ENCODE results near the gene INAVA. TPM values are rescaled to one million over a fixed set of nuclear protein-coding genes. Genes with fewer than 3 reads are reported as not detected.
"Not testable (repeated sequence)": the region's sequence is repeated elsewhere in the genome, so short reads cannot be mapped to it uniquely, and the experiment has no call there.

Gene INAVA
- total RNA-seq, 6 experiments from 2014 or later: not detected

- DNase-seq: no peak
- no peaks in the 10 kb centered on the region for H3K9me3 Mint-ChIP-seq
- H3K27ac Mint-ChIP-seq: no peak overlapping the region
- no peaks in the 10 kb centered on the region for H3K4me1 Mint-ChIP-seq (ENCODE audit: low read depth)
- H3K36me3 Mint-ChIP-seq (ENCODE audit: low read depth): no peaks in the 10 kb centered on the region
- TF ChIP-seq, protein P1, sequence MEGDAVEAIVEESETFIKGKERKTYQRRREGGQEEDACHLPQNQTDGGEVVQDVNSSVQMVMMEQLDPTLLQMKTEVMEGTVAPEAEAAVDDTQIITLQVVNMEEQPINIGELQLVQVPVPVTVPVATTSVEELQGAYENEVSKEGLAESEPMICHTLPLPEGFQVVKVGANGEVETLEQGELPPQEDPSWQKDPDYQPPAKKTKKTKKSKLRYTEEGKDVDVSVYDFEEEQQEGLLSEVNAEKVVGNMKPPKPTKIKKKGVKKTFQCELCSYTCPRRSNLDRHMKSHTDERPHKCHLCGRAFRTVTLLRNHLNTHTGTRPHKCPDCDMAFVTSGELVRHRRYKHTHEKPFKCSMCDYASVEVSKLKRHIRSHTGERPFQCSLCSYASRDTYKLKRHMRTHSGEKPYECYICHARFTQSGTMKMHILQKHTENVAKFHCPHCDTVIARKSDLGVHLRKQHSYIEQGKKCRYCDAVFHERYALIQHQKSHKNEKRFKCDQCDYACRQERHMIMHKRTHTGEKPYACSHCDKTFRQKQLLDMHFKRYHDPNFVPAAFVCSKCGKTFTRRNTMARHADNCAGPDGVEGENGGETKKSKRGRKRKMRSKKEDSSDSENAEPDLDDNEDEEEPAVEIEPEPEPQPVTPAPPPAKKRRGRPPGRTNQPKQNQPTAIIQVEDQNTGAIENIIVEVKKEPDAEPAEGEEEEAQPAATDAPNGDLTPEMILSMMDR (IDR thresholded peaks at IDR 0.05): no peak
- no peak overlapping the region for H3K4me3 Mint-ChIP-seq
- H3K27me3 Mint-ChIP-seq (ENCODE audit: insufficient read depth): peaks cover 36% of the 10 kb centered on the region
Observed at GRCh38 chr1:200960236-200960947, 65.7 kb downstream of the INAVA start.

- H3K9me3 Mint-ChIP-seq: no peaks in the 10 kb centered on the region
Observed at GRCh38 chr1:200960948-200961340, 66.2 kb downstream of the INAVA start.

GRCh38 chr1:200962151-200962550, 67.5 kb downstream of the INAVA start:
- peaks cover 41% of the 10 kb centered on the region for H3K27me3 Mint-ChIP-seq (ENCODE audit: insufficient read depth)
- not testable (repeated sequence) for H3K36me3 Mint-ChIP-seq (ENCODE audit: low read depth); H3K4me3 Mint-ChIP-seq; H3K4me1 Mint-ChIP-seq (ENCODE audit: low read depth); H3K27ac Mint-ChIP-seq; DNase-seq; H3K9me3 Mint-ChIP-seq

More at GRCh38 chr1:200960948-200961340, 66.2 kb downstream of the INAVA start:
- peaks cover 37% of the 10 kb centered on the region for H3K27me3 Mint-ChIP-seq (ENCODE audit: insufficient read depth)
- H3K36me3 Mint-ChIP-seq (ENCODE audit: low read depth): no peaks in the 10 kb centered on the region
- no peak for DNase-seq
- H3K4me3 Mint-ChIP-seq: no peak overlapping the region
- H3K4me1 Mint-ChIP-seq (ENCODE audit: low read depth): no peaks in the 10 kb centered on the region
- TF ChIP-seq, protein P1 (IDR thresholded peaks at IDR 0.05): no peak
- no peak overlapping the region for H3K27ac Mint-ChIP-seq

- no peaks in the 10 kb centered on the region for H3K4me1 Mint-ChIP-seq (ENCODE audit: low read depth)
- H3K4me3 Mint-ChIP-seq: no peak overlapping the region
- no peak overlapping the region for H3K27ac Mint-ChIP-seq
- TF ChIP-seq, protein P1 (IDR thresholded peaks at IDR 0.05): no peak
- no peaks in the 10 kb centered on the region for H3K36me3 Mint-ChIP-seq (ENCODE audit: low read depth)
- no peak for DNase-seq
- peaks cover 39% of the 10 kb centered on the region for H3K27me3 Mint-ChIP-seq (ENCODE audit: insufficient read depth)
- no peaks in the 10 kb centered on the region for H3K9me3 Mint-ChIP-seq
Observed at GRCh38 chr1:200962631-200963030, 67.9 kb downstream of the INAVA start.

DNA sequence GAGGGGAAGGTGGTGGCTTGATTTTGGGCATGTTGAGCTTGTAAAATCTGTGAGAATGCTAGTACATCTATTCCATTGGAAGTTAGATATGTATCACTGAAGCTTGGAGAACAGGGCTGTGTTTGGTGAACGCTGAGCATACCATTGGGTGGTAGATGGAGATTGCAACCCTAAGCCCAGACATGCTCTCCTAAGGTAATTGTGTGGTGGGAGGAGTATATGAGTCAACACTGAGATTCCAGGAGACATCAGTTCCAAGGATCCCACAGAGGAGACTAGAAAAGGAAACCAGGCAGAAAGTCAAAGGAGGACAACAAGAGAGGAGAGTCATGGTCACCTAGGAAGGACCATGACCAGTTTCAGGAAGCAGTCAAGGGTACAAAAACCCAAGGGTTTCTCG, 68.4 kb downstream of the INAVA start:
- H3K36me3 Mint-ChIP-seq (ENCODE audit: low read depth): no peaks in the 10 kb centered on the region
- TF ChIP-seq, protein P1 (IDR thresholded peaks at IDR 0.05): no peak
- no peak overlapping the region for H3K4me3 Mint-ChIP-seq
- no peaks in the 10 kb centered on the region for H3K9me3 Mint-ChIP-seq
- no peak for DNase-seq
- no peaks in the 10 kb centered on the region for H3K4me1 Mint-ChIP-seq (ENCODE audit: low read depth)
- peaks cover 37% of the 10 kb centered on the region for H3K27me3 Mint-ChIP-seq (ENCODE audit: insufficient read depth)
- no peak overlapping the region for H3K27ac Mint-ChIP-seq

DNA sequence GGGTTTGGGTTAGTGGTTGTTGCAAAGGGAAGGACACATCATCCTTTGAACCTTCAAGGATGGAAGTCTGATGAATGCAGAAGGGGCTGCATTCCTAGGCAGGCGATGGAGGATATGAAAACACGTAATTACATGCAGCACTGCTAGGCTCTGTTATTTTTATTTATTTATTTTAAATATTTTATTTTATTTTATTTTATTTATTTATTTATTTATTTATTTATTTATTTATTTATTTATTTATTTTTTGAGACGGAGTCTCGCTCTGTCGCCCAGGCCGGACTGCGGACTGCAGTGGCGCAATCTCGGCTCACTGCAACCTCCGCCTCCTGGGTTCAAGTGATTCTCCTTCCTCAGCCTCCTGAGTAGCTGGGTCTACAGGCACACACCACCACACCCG, 69.2 kb downstream of the INAVA start:
- H3K27ac Mint-ChIP-seq; H3K9me3 Mint-ChIP-seq; H3K4me1 Mint-ChIP-seq (ENCODE audit: low read depth); DNase-seq; H3K36me3 Mint-ChIP-seq (ENCODE audit: low read depth); H3K4me3 Mint-ChIP-seq: not testable (repeated sequence)
- peaks cover 38% of the 10 kb centered on the region for H3K27me3 Mint-ChIP-seq (ENCODE audit: insufficient read depth)

Other genes starting within 250 kb of the INAVA start
- gene DDX59, start 225.0 kb upstream of the INAVA start, total RNA-seq (2021; fragmentation: NEBNext Ultra II Directional; extraction: Animal tissue kit (Norgen Biotek cat#: 25700)): 10 to 100 TPM; 13.2 to 17.3 (median 14.6) TPM
- gene CAMSAP2, start 156.0 kb upstream of the INAVA start, total RNA-seq (2021; fragmentation: NEBNext Ultra II Directional; extraction: Animal tissue kit (Norgen Biotek cat#: 25700)): 10 to 100 TPM; 30.2 to 35.6 (median 33.3) TPM
- not detected for gene GPR25, start 21.9 kb upstream of the INAVA start, total RNA-seq (2021; fragmentation: NEBNext Ultra II Directional; extraction: Animal tissue kit (Norgen Biotek cat#: 25700))
- gene KIF21B, start 128.8 kb downstream of the INAVA start, total RNA-seq (2021; fragmentation: NEBNext Ultra II Directional; extraction: Animal tissue kit (Norgen Biotek cat#: 25700)): not detected
- not detected for gene CACNA1S, start 217.5 kb downstream of the INAVA start, total RNA-seq (2021; fragmentation: NEBNext Ultra II Directional; extraction: Animal tissue kit (Norgen Biotek cat#: 25700))
- gene ASCL5, start 232.3 kb downstream of the INAVA start, total RNA-seq (2021; fragmentation: NEBNext Ultra II Directional; extraction: Animal tissue kit (Norgen Biotek cat#: 25700)): not detected

Data from HFFc6 (cell line).